SK-N-SH treated with all-trans-retinoic acid at 6 μM for 48 hours (cell line): Measurements from ENCODE around the gene FOXL2NB.

Experiments
- ATAC-seq: fragments of 200-7000 bp; cut with Tn5 transposase; 3 replicates; pipeline ENCODE4 v1.9.1; 2020; ENCODE audit warnings: mild to moderate bottlenecking, moderate library complexity
- ARNTL ChIP-seq: fragments of 450-650 bp; formaldehyde crosslinking; IDR thresholded peaks from 2 replicates; pipeline ENCODE4 v1.5.0; 2020; ENCODE audit warnings: low read depth, mild to moderate bottlenecking, moderate library complexity, borderline replicate concordance
- BACH2 ChIP-seq: fragments of 250-450 bp; sonication (Bioruptor Pico); IDR thresholded peaks from 2 replicates; pipeline ENCODE4 v1.9.0; 2021; ENCODE audit warnings: mild to moderate bottlenecking, borderline replicate concordance
- ESRRG ChIP-seq: fragments of 250-450 bp; sonication (Bioruptor Pico); IDR thresholded peaks from 2 replicates; pipeline ENCODE4 v1.6.1; 2021; ENCODE audit warnings: mild to moderate bottlenecking
- GLIS3 ChIP-seq: fragments of 250-450 bp; sonication (Bioruptor Pico); IDR thresholded peaks from 2 replicates; pipeline ENCODE4 v1.5.0; 2020; ENCODE audit warnings: mild to moderate bottlenecking, moderate library complexity
- ISL1 ChIP-seq: fragments of 250-450 bp; sonication (Bioruptor Pico); IDR thresholded peaks from 2 replicates; pipeline ENCODE4 v2.1.2; 2022; ENCODE audit warnings: mild to moderate bottlenecking, moderate library complexity
- OSR1 ChIP-seq: fragments of 250-450 bp; sonication (Bioruptor Pico); IDR thresholded peaks from 2 replicates; pipeline ENCODE4 v1.8.0; 2022; ENCODE audit warnings: moderate library complexity, mild to moderate bottlenecking, inconsistent platforms
- PPARA ChIP-seq: fragments of 250-450 bp; sonication (Bioruptor Pico); IDR thresholded peaks from 2 replicates; pipeline ENCODE4 v1.5.0; 2020; ENCODE audit warnings: mild to moderate bottlenecking, borderline replicate concordance
- RARB ChIP-seq: fragments of 250-450 bp; sonication (Bioruptor Pico); IDR thresholded peaks from 2 replicates; pipeline ENCODE4 v1.8.0; 2021; ENCODE audit warnings: mild to moderate bottlenecking, moderate library complexity
- SNAI2 ChIP-seq: fragments of 250-450 bp; sonication (Bioruptor Pico); IDR thresholded peaks from 2 replicates; pipeline ENCODE4 v1.5.0; 2020; ENCODE audit warnings: mild to moderate bottlenecking, moderate library complexity
- TCF4 ChIP-seq: fragments of 250-450 bp; sonication (Bioruptor Pico); IDR thresholded peaks from 2 replicates; pipeline ENCODE4 v1.8.0; 2021; ENCODE audit warnings: mild to moderate bottlenecking, moderate library complexity, borderline replicate concordance
- TOX ChIP-seq: fragments of 250-450 bp; sonication (Bioruptor Pico); IDR thresholded peaks from 2 replicates; pipeline ENCODE4 v1.8.0; 2021; ENCODE audit warnings: mild to moderate bottlenecking, moderate library complexity, borderline replicate concordance
- ZC3H10 ChIP-seq: fragments of 250-450 bp; sonication (Bioruptor Pico); IDR thresholded peaks from 2 replicates; pipeline ENCODE4 v1.5.1; 2021; ENCODE audit warnings: mild to moderate bottlenecking, moderate library complexity
- ZFP30 ChIP-seq: fragments of 450-650 bp; formaldehyde crosslinking; IDR thresholded peaks from 2 replicates; pipeline ENCODE4 v1.5.0; 2022; ENCODE audit warnings: mild to moderate bottlenecking, moderate library complexity
- ZNF565 ChIP-seq: fragments of 450-650 bp; formaldehyde crosslinking; conservative IDR thresholded peaks from 2 replicates; pipeline ENCODE4 v1.5.0; 2020; ENCODE audit warnings: low read depth, mild to moderate bottlenecking, moderate library complexity
- ZNF70 ChIP-seq: fragments of 450-650 bp; formaldehyde crosslinking; IDR thresholded peaks from 2 replicates; pipeline ENCODE4 v1.5.0; 2020; ENCODE audit warnings: mild to moderate bottlenecking, moderate library complexity
- ZNF8 ChIP-seq: fragments of 450-650 bp; formaldehyde crosslinking; IDR thresholded peaks from 2 replicates; pipeline ENCODE4 v1.5.0; 2020; ENCODE audit warnings: mild to moderate bottlenecking, moderate library complexity
- TF ChIP-seq, protein P1 (sequence below): fragments of 250-450 bp; sonication (Bioruptor Pico); IDR thresholded peaks from 2 replicates; pipeline ENCODE4 v1.5.1; 2020; ENCODE audit warnings: low read depth, mild to moderate bottlenecking, moderate library complexity
- TF ChIP-seq, protein P2 (sequence below): fragments of 250-450 bp; sonication (Bioruptor Pico); IDR thresholded peaks from 2 replicates; pipeline ENCODE4 v1.5.1; 2021; ENCODE audit warnings: mild to moderate bottlenecking, moderate library complexity
- TF ChIP-seq, protein P3 (sequence below): fragments of 250-450 bp; sonication (Bioruptor Pico); IDR thresholded peaks from 2 replicates; pipeline ENCODE4 v1.5.0; 2020; ENCODE audit warnings: mild to moderate bottlenecking, moderate library complexity

FOXL2NB gene

DNA sequence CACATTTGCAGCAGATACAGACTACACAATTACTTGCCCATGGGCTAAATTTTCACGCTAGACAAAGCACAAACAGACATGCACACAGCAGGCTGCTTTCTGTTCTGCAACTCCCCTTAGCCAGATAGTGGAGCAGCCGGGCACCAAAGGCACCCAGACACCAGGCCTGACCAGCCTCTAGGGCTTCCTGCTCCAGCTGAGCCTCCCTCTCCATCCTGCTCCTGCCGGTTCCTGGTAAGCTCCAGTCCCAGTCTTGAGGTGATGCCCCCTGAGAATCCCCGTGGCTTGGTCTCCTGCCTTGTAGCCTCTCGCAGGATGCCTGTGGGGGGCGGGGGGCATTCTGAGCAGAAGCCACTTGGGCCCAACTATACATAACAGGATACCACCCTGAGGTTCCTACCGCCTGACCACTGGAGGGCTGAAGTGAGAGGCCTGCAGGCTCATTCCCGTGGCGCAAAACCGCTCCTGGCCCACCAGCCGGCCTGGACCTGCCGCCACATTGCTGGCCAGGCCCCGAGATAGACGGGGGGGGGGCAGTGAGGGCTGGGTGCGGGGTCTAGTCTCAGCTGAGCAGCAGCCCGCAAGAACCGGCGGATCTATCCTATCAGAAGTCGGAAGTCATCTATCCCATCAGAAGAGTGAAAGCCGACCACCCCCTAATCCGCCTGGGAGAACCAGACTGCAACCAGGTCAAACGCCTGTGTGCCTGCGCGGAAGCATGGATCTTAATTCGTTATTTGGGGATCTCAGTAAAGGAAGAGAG lies 4.0 kb upstream of the FOXL2NB start (continued):
- TF ChIP-seq, protein P1, sequence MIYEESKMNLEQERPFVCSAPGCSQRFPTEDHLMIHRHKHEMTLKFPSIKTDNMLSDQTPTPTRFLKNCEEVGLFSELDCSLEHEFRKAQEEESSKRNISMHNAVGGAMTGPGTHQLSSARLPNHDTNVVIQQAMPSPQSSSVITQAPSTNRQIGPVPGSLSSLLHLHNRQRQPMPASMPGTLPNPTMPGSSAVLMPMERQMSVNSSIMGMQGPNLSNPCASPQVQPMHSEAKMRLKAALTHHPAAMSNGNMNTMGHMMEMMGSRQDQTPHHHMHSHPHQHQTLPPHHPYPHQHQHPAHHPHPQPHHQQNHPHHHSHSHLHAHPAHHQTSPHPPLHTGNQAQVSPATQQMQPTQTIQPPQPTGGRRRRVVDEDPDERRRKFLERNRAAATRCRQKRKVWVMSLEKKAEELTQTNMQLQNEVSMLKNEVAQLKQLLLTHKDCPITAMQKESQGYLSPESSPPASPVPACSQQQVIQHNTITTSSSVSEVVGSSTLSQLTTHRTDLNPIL (CRISPR knock-in tag) = no peak
- TF ChIP-seq, protein P2, sequence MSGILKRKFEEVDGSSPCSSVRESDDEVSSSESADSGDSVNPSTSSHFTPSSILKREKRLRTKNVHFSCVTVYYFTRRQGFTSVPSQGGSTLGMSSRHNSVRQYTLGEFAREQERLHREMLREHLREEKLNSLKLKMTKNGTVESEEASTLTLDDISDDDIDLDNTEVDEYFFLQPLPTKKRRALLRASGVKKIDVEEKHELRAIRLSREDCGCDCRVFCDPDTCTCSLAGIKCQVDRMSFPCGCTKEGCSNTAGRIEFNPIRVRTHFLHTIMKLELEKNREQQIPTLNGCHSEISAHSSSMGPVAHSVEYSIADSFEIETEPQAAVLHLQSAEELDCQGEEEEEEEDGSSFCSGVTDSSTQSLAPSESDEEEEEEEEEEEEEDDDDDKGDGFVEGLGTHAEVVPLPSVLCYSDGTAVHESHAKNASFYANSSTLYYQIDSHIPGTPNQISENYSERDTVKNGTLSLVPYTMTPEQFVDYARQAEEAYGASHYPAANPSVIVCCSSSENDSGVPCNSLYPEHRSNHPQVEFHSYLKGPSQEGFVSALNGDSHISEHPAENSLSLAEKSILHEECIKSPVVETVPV (CRISPR knock-in tag) = no peak
- TF ChIP-seq GLIS3 = no peak
- TF ChIP-seq OSR1 (CRISPR knock-in tag) = no peak
- no peak for TF ChIP-seq SNAI2 (CRISPR knock-in tag)
- TF ChIP-seq RARB (CRISPR knock-in tag) = no peak
- no peak for TF ChIP-seq ZC3H10 (CRISPR knock-in tag)
- no peak for TF ChIP-seq ZNF8 (CRISPR knock-in tag)
- TF ChIP-seq TOX (CRISPR knock-in tag) = no peak
- TF ChIP-seq ESRRG (CRISPR knock-in tag) = no peak

DNA sequence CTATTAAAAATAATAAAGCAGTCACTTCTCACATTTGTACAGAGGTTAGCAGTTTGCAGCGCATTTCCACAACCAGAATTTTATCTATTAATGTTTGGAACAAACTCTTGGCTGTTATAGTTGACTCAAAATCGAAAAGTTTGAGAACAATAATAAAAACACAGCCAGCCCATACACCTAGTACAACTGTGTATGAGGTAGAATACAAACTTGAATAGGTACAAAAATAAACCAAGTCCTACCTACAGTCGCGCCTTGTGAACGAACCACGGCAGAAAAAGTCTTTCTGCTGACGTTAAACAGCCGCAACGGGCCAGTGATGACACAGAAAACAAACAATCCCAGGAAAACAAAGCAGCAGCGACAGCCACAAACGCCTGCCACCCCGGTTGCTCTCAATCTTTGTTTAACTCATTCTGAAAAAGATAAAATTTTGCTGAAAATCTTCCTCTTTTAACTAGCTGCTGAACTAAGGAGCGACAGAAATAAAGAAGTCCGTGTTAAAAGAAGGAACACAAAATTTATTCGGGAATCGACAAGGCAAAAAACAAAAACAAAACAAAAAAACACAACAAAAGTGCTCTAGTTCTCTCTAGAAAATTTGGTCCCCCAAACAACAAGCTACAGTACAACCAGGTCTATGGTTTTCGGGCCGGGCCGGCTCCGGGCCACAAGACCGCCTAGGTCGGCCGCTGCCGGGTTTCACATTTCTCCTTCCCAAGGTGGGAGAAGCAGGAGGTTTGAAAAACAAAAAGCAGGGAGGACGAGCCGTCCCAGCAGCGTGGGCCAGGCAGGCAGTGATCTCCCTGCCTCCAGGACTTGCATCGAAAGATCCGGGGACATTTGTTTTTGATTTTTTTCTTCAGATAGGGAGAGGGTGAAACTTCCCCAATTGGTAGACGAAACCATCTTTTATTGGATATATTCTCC lies 3.0 kb upstream of the FOXL2NB start:
- TF ChIP-seq TCF4 (CRISPR knock-in tag) = no peak
- TF ChIP-seq ZNF70 (CRISPR knock-in tag) = no peak
- no peak for TF ChIP-seq ARNTL (CRISPR knock-in tag)
- TF ChIP-seq ZNF565 (CRISPR knock-in tag) = no peak
- TF ChIP-seq GLIS3 = no peak
- TF ChIP-seq ESRRG (CRISPR knock-in tag) = no peak
- TF ChIP-seq RARB (CRISPR knock-in tag) = no peak
- TF ChIP-seq ZNF8 (CRISPR knock-in tag) = no peak
- no peak for TF ChIP-seq ISL1 (CRISPR knock-in tag)
- TF ChIP-seq SNAI2 (CRISPR knock-in tag) = no peak
- TF ChIP-seq ZC3H10 (CRISPR knock-in tag) = no peak
- no peak for TF ChIP-seq PPARA (CRISPR knock-in tag)
- TF ChIP-seq, protein P3, sequence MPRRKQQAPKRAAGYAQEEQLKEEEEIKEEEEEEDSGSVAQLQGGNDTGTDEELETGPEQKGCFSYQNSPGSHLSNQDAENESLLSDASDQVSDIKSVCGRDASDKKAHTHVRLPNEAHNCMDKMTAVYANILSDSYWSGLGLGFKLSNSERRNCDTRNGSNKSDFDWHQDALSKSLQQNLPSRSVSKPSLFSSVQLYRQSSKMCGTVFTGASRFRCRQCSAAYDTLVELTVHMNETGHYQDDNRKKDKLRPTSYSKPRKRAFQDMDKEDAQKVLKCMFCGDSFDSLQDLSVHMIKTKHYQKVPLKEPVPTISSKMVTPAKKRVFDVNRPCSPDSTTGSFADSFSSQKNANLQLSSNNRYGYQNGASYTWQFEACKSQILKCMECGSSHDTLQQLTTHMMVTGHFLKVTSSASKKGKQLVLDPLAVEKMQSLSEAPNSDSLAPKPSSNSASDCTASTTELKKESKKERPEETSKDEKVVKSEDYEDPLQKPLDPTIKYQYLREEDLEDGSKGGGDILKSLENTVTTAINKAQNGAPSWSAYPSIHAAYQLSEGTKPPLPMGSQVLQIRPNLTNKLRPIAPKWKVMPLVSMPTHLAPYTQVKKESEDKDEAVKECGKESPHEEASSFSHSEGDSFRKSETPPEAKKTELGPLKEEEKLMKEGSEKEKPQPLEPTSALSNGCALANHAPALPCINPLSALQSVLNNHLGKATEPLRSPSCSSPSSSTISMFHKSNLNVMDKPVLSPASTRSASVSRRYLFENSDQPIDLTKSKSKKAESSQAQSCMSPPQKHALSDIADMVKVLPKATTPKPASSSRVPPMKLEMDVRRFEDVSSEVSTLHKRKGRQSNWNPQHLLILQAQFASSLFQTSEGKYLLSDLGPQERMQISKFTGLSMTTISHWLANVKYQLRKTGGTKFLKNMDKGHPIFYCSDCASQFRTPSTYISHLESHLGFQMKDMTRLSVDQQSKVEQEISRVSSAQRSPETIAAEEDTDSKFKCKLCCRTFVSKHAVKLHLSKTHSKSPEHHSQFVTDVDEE (CRISPR knock-in tag) = no peak
- TF ChIP-seq, protein P1 (CRISPR knock-in tag) = no peak
- TF ChIP-seq ZFP30 = no peak
- no peak for ATAC-seq

DNA sequence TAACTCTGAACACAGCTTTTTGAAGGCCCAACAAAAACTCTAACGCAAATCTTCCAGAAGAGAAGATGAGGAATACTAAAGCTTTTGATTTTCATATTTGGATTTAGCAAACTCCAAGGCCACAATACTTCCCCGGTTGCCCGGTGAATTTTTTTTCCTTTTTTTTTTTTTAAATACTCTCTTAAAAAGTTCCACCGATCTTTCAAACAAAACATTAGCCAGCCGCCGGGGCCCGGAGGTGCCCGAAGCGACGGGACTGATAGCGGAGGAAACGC lies 2.4 kb upstream of the FOXL2NB start:
- TF ChIP-seq, protein P3 (CRISPR knock-in tag) = no peak
- TF ChIP-seq ZC3H10 (CRISPR knock-in tag) = no peak
- no peak for TF ChIP-seq ESRRG (CRISPR knock-in tag)
- TF ChIP-seq, protein P2 (CRISPR knock-in tag) = no peak
- no peak for TF ChIP-seq BACH2
- no peak for TF ChIP-seq RARB (CRISPR knock-in tag)
- TF ChIP-seq, all 23 proteins: peak for 0

More for the DNA sequence above, 2.4 kb upstream of the FOXL2NB start:
- no peak for ATAC-seq
